Measurements from ENCODE around the gene RERE.

GRCh38 chr1:8595941-8596340 is 221.5 kb downstream of the RERE start:
- TF ChIP-seq CTCF (IDR thresholded peaks at IDR 0.05; ENCODE audit: poor library complexity) (no peak), EZH2 (IDR thresholded peaks at IDR 0.05; ENCODE audit: borderline replicate concordance) (no peak), EZH2phosphoT487 (IDR thresholded peaks at IDR 0.05; ENCODE audit: low read depth, severe bottlenecking, unreplicated experiment) (no peak)

Measured in hepatocyte (in vitro differentiated cells).